GM21619 (cell line): Measurements from ENCODE around the gene LTBP2.

Source experiments
- ATAC-seq: cut with Tn5 transposase; IDR thresholded peaks from one replicate; pipeline ENCODE4 v1.9.1; 2021; ENCODE audit not compliant: unreplicated experiment

The LTBP2 gene

GRCh38 chr14:74492776-74493342, 119.2 kb downstream of the LTBP2 start, which contains the start of gene NPC2:
Gene NPC2 (minus strand): TSS chr14:74493305. CDS start chr14:74493274, 31 bp downstream.
- peak; percentile 3 for ATAC-seq

- ATAC-seq = no peak
Measured at GRCh38 chr14:74491956-74492775, 119.9 kb downstream of the LTBP2 start.

GRCh38 chr14:74490486-74490885, 121.6 kb downstream of the LTBP2 start:
- no peak for ATAC-seq

- ATAC-seq = no peak
Measured at GRCh38 chr14:74488786-74489397, 123.1 kb downstream of the LTBP2 start.

- no peak for ATAC-seq
Measured at GRCh38 chr14:74486164-74486563, 125.9 kb downstream of the LTBP2 start.

- no peak for ATAC-seq
Measured at GRCh38 chr14:74483321-74483720, 128.7 kb downstream of the LTBP2 start.

GRCh38 chr14:74482571-74482970, 129.5 kb downstream of the LTBP2 start:
- no peak for ATAC-seq

- no peak for ATAC-seq
Measured at GRCh38 chr14:74480046-74480445, 132.0 kb downstream of the LTBP2 start.

- ATAC-seq = no peak
Measured at GRCh38 chr14:74478996-74479635, 132.9 kb downstream of the LTBP2 start.

- ATAC-seq = no peak
Measured at GRCh38 chr14:74476607-74477006, 135.4 kb downstream of the LTBP2 start.

- no peak for ATAC-seq
Measured at GRCh38 chr14:74476107-74476506, 135.9 kb downstream of the LTBP2 start.

GRCh38 chr14:74475678-74476077, 136.4 kb downstream of the LTBP2 start:
- ATAC-seq = no peak

GRCh38 chr14:74474376-74474775, 137.7 kb downstream of the LTBP2 start:
- ATAC-seq = no peak

GRCh38 chr14:74472601-74473000, 139.4 kb downstream of the LTBP2 start:
- ATAC-seq = no peak

- no peak for ATAC-seq
Measured at GRCh38 chr14:74469548-74470518, 142.2 kb downstream of the LTBP2 start.

GRCh38 chr14:74468513-74468912, 143.5 kb downstream of the LTBP2 start:
- ATAC-seq = no peak

GRCh38 chr14:74465335-74465734, 146.7 kb downstream of the LTBP2 start:
- no peak for ATAC-seq

- ATAC-seq = no peak
Measured at GRCh38 chr14:74464785-74465184, 147.3 kb downstream of the LTBP2 start.

GRCh38 chr14:74463697-74464096, 148.3 kb downstream of the LTBP2 start:
- ATAC-seq = no peak

GRCh38 chr14:74462993-74463392, 149.0 kb downstream of the LTBP2 start:
- ATAC-seq = no peak
